B cell (primary cell): ENCODE data around the gene FGF11. TPM values are rescaled to one million over a fixed set of nuclear protein-coding genes. Genes with fewer than 3 reads are reported as not detected.
A peak's percentile ranks its signal among the peaks of the same experiment; 100 is the strongest.

Experiments
- ATAC-seq: fragments of 200-7000 bp; cut with Tn5 transposase; one replicate; pipeline ENCODE4 v1.10.0; 2021; ENCODE audit warnings: low read depth, mild to moderate bottlenecking, moderate number of reproducible peaks, moderate library complexity
- CTCF ChIA-PET: fragments of 350-600 bp; sonication (Branson Sonifier 250); formaldehyde crosslinking; loops from one replicate; lab custom pipeline; 2021; ENCODE audit warnings: antibody characterized with exemption, inconsistent platforms; lab: Charles Lee
- POLR2A ChIA-PET: fragments of 350-600 bp; sonication (Branson Sonifier 250); formaldehyde crosslinking; loops from one replicate; lab custom pipeline; 2021; ENCODE audit warnings: antibody characterized with exemption; lab: Charles Lee
- DNase-seq: peaks from one replicate; pipeline ENCODE4 v3.0.0; 2013
- H2AFZ ChIP-seq: 2 replicates; pipeline ENCODE4 v1.6.1; 2012; ENCODE audit warnings: mild to moderate bottlenecking, low read depth, low read length; ENCODE audit not compliant: insufficient read depth, poor library complexity, severe bottlenecking
- H3K27ac ChIP-seq, 2 donors: 1 replicate in 1 of 2; 2 replicates in 1 of 2; pipeline ENCODE4 v1.5.1; 2012 to 2013; ENCODE audit warnings: low read length in 2 of 2, mild to moderate bottlenecking in 2 of 2, moderate library complexity in 1 of 2
- H3K27me3 ChIP-seq, 4 experiments: fragments of 200-600 bp in 1 of 4; sonication (generic) in 1 of 4; replicated peaks in 1 of 4; 1 replicate in 2 of 4; 2 replicates in 2 of 4; pipeline versions ENCODE4 v1.6.1 to v1.7.0; 2013 to 2016; ENCODE audit warnings: low read length in 3 of 4, mild to moderate bottlenecking in 2 of 4, mixed read lengths in 1 of 4, moderate library complexity in 1 of 4; ENCODE audit not compliant: insufficient read depth in 4 of 4, control insufficient read depth in 3 of 4; ENCODE audit errors: control extremely low read depth in 1 of 4
- H3K36me3 ChIP-seq, 2 experiments: replicated peaks in 1 of 2; 1 replicate in 1 of 2; 2 replicates in 1 of 2; pipeline versions ENCODE4 v1.6.1 to v1.7.1; 2013; ENCODE audit warnings: low read length in 1 of 2; ENCODE audit not compliant: insufficient read depth in 2 of 2, control insufficient read depth in 1 of 2; ENCODE audit errors: control extremely low read depth in 1 of 2, extremely low read depth in 1 of 2
- H3K4me1 ChIP-seq, 2 donors: fragments of 200-600 bp in 1 of 2; sonication (generic) in 1 of 2; 1 replicate in 1 of 2; 2 replicates in 1 of 2; pipeline versions ENCODE4 v1.5.1 to v1.6.1; 2013 to 2017; ENCODE audit warnings: low read length in 2 of 2; ENCODE audit not compliant: control insufficient read depth in 2 of 2, insufficient read depth in 2 of 2
- H3K4me2 ChIP-seq: replicated peaks from 2 replicates; pipeline ENCODE3; 2012; ENCODE audit warnings: mild to moderate bottlenecking, low read depth, low read length; ENCODE audit not compliant: poor library complexity, severe bottlenecking
- H3K4me3 ChIP-seq, 5 experiments: fragments of 200-600 bp in 1 of 5; sonication (generic) in 1 of 5; 1 replicate in 3 of 5; 2 replicates in 2 of 5; pipeline versions ENCODE4 v1.5.1 to v1.7.0; 2011 to 2016; ENCODE audit warnings: low read length in 4 of 5, mild to moderate bottlenecking in 4 of 5, low read depth in 2 of 5, control low read depth in 1 of 5, moderate library complexity in 1 of 5; ENCODE audit not compliant: insufficient read depth in 1 of 5; ENCODE audit errors: control extremely low read depth in 1 of 5, extremely low read depth in 1 of 5
- H3K79me2 ChIP-seq: fragments of 200-600 bp; sonication (generic); one replicate; pipeline ENCODE4 v1.6.0; 2016; ENCODE audit warnings: low read length; ENCODE audit not compliant: control insufficient read depth, insufficient read depth
- H3K9ac ChIP-seq: fragments of 200-600 bp; sonication (generic); 2 replicates; pipeline ENCODE4 v1.6.1; 2017; ENCODE audit warnings: mild to moderate bottlenecking, low read length, moderate library complexity
- H3K9me3 ChIP-seq, 3 donors: one replicate each; pipeline versions ENCODE4 v1.6.1 to v1.7.1; 2013; ENCODE audit warnings: low read length in 2 of 3; ENCODE audit not compliant: control insufficient read depth in 2 of 3, insufficient read depth in 1 of 3; ENCODE audit errors: control extremely low read depth in 1 of 3
- H4K20me1 ChIP-seq: 2 replicates; pipeline ENCODE4 v1.6.0; 2012; ENCODE audit warnings: mild to moderate bottlenecking, low read length; ENCODE audit not compliant: insufficient read depth, control insufficient read depth, poor library complexity, severe bottlenecking
- H3K27ac Mint-ChIP-seq: one replicate; pipeline ENCODE4 v1.8.0; 2021; ENCODE audit warnings: mixed read lengths
- H3K27me3 Mint-ChIP-seq: one replicate; pipeline ENCODE4 v1.8.0; 2021; ENCODE audit warnings: mixed read lengths
- H3K4me1 Mint-ChIP-seq: one replicate; pipeline ENCODE4 v1.8.0; 2021; ENCODE audit warnings: mixed read lengths
- H3K4me3 Mint-ChIP-seq: one replicate; pipeline ENCODE4 v1.8.0; 2021; ENCODE audit warnings: mixed read lengths
- H3K9me3 Mint-ChIP-seq: one replicate; pipeline ENCODE4 v1.8.0; 2022; ENCODE audit warnings: mixed read lengths; ENCODE audit not compliant: insufficient read depth
- EZH2 ChIP-seq: IDR thresholded peaks from 2 replicates; pipeline ENCODE4 v1.6.1; 2012; ENCODE audit warnings: borderline replicate concordance, low read depth, mild to moderate bottlenecking, moderate library complexity, low read length; ENCODE audit not compliant: insufficient read depth, poor library complexity, severe bottlenecking
- WGBS: methylation state at CpG from one replicate; pipeline ENCODE4 v1.1.5; 2013; ENCODE audit warnings: missing lambda C conversion rate; ENCODE audit not compliant: insufficient coverage; 5-methylcytosine and 5-hydroxymethylcytosine counted together
- intact Hi-C: fragments of 100-400 bp; cut with micrococcal nuclease; formaldehyde crosslinking; loops from one replicate; pipeline ENCODE4 v1.10.0; 2022
- polyA plus RNA-seq: library from polyadenylated mRNA; depleted of rRNA; stranded (reverse); fragments of >200 nt; gene quantifications from 2 replicates; pipeline ENCODE4 v1.2.3, GENCODE V29; 2012
- total RNA-seq, 2 donors: library from RNA; stranded (reverse); fragments of 120-200 nt in 1 of 2; gene quantifications; 1 replicate in 1 of 2; 2 replicates in 1 of 2; pipeline versions ENCODE4 v1.2.3 to v1.2.4, GENCODE V29; 2013 to 2022
- TF ChIP-seq, protein P1 (sequence below): fragments of 200-600 bp; IDR thresholded peaks from one replicate; pipeline ENCODE4 v1.8.0; 2022; ENCODE audit warnings: antibody characterized with exemption, mild to moderate bottlenecking

Gene FGF11
- total and polyA plus RNA-seq, 2 donors (not counting 1 experiment from before 2014, with no cell fraction given), result 2.7 to 4.6 TPM

- H3K27me3 Mint-ChIP-seq, result peaks cover 43% of the 10 kb centered on the region
- Histone ChIP-seq H3K36me3 (no peaks in the 10 kb centered on the region), H2AFZ (peak overlapping the region; percentile 12), H4K20me1 (peaks cover 49% of the 10 kb centered on the region), H3K27ac (no peak overlapping the region), H3K27me3 (peaks cover 0 to 51% (median 31%) of the 10 kb centered on the region in 4 experiments), H3K9ac (peak overlapping the region; percentile 48), H3K4me1 (peaks cover 51 to 53% of the 10 kb centered on the region in 2 donors), H3K4me3 (peak overlapping the region in 2 of 5 experiments; percentile 31 to 43), H3K4me2 (peak overlapping the region; percentile 93), H3K79me2 (peaks cover 27% of the 10 kb centered on the region), H3K9me3 (peaks cover 0 to 34% (median 0%) of the 10 kb centered on the region in 3 donors)
- ChIA-PET CTCF (interaction anchor here (0.7 to 4.2 kb wide), 11 partner anchors 17 to 235 kb away, joined by 3 to 43 read pairs (median 5); partner anchors contain the start of genes SLC35G6 and TMEM95), POLR2A (interaction anchor here (0.6 kb wide), 1 partner anchor 18 kb away, joined by 10 read pairs; no protein-coding TSS in a partner anchor)
- 14% methylated on average over 44 of the region's 48 CpGs for WGBS
- peak; percentile 77 for DNase-seq
- peaks cover 48% of the 10 kb centered on the region for H3K4me1 Mint-ChIP-seq
- intact Hi-C loops, result loop anchor here (5.0 kb wide), 2 partner anchors 401 to 1951 kb away; partner anchors contain the start of genes DERL2, MIS12 and SLC16A13
- H3K4me3 Mint-ChIP-seq, result peak overlapping the region; percentile 84
- no peak for ATAC-seq
- H3K27ac Mint-ChIP-seq, result peak overlapping the region; percentile 67
- no peak for TF ChIP-seq EZH2
- TF ChIP-seq, protein P1, sequence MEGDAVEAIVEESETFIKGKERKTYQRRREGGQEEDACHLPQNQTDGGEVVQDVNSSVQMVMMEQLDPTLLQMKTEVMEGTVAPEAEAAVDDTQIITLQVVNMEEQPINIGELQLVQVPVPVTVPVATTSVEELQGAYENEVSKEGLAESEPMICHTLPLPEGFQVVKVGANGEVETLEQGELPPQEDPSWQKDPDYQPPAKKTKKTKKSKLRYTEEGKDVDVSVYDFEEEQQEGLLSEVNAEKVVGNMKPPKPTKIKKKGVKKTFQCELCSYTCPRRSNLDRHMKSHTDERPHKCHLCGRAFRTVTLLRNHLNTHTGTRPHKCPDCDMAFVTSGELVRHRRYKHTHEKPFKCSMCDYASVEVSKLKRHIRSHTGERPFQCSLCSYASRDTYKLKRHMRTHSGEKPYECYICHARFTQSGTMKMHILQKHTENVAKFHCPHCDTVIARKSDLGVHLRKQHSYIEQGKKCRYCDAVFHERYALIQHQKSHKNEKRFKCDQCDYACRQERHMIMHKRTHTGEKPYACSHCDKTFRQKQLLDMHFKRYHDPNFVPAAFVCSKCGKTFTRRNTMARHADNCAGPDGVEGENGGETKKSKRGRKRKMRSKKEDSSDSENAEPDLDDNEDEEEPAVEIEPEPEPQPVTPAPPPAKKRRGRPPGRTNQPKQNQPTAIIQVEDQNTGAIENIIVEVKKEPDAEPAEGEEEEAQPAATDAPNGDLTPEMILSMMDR, result no peak
- no peaks in the 10 kb centered on the region for H3K9me3 Mint-ChIP-seq
Observed at GRCh38 chr17:7437950-7438614, 1.2 kb upstream of the FGF11 start.
